NT2/D1 (cell line): ENCODE data around the gene BNC2.

ENCODE experiments used
- YY1 ChIP-seq: IDR thresholded peaks from 2 replicates; pipeline ENCODE4 v1.6.1; 2011; ENCODE audit not compliant: insufficient read length, insufficient read depth
- ZNF274 ChIP-seq: IDR thresholded peaks from 2 replicates; pipeline ENCODE4 v1.6.1; 2011; ENCODE audit warnings: mild to moderate bottlenecking, low read depth, low read length

- TF ChIP-seq YY1: no peak
- no peak for TF ChIP-seq ZNF274
Measured at GRCh38 chr9:16771356-16771755, 99.1 kb downstream of the BNC2 start.
